HG02943 (cell line): ENCODE measurements around the gene FAT2.
"Not testable (repeated sequence)": the region's sequence is repeated elsewhere in the genome, so short reads cannot be mapped to it uniquely, and the experiment has no call there.

Source experiments
- ATAC-seq: cut with Tn5 transposase; IDR thresholded peaks from one replicate; pipeline ENCODE4 v1.9.1; 2021; ENCODE audit warnings: mild to moderate bottlenecking, low read depth, moderate library complexity; ENCODE audit not compliant: unreplicated experiment

The FAT2 gene

GRCh38 chr5:151584057-151584937, 6.8 kb downstream of the FAT2 start:
- ATAC-seq = no peak

- no peak for ATAC-seq
These were observed 9.1 kb downstream of the FAT2 start for GRCh38 chr5:151581812-151582583.

- ATAC-seq = no peak
These were observed 9.8 kb downstream of the FAT2 start for GRCh38 chr5:151581347-151581746.

- no peak for ATAC-seq
These were observed 10.3 kb downstream of the FAT2 start for GRCh38 chr5:151580858-151581257.

- ATAC-seq = no peak
These were observed 10.9 kb downstream of the FAT2 start for GRCh38 chr5:151580239-151580638.

- ATAC-seq = not testable (repeated sequence)
These were observed 12.0 kb downstream of the FAT2 start for GRCh38 chr5:151579146-151579545.

- ATAC-seq = no peak
These were observed 12.7 kb downstream of the FAT2 start for GRCh38 chr5:151578326-151579025.

- ATAC-seq = no peak
These were observed 13.6 kb downstream of the FAT2 start for GRCh38 chr5:151577566-151577965.

GRCh38 chr5:151574444-151574996, 16.6 kb downstream of the FAT2 start:
- ATAC-seq = no peak

GRCh38 chr5:151572657-151573368, 18.3 kb downstream of the FAT2 start:
- no peak for ATAC-seq

- no peak for ATAC-seq
These were observed 19.6 kb downstream of the FAT2 start for GRCh38 chr5:151571270-151572173.

GRCh38 chr5:151570512-151571269, 20.4 kb downstream of the FAT2 start:
- ATAC-seq = no peak

GRCh38 chr5:151570058-151570457, 21.1 kb downstream of the FAT2 start:
- no peak for ATAC-seq

GRCh38 chr5:151569132-151570046, 21.7 kb downstream of the FAT2 start:
- ATAC-seq = no peak

- ATAC-seq = no peak
These were observed 23.1 kb downstream of the FAT2 start for GRCh38 chr5:151568036-151568435.

- ATAC-seq = no peak
These were observed 25.2 kb downstream of the FAT2 start for GRCh38 chr5:151565971-151566370.

- no peak for ATAC-seq
These were observed 29.0 kb downstream of the FAT2 start for GRCh38 chr5:151562019-151562707.
